ENCODE measurements around the gene AKAP6.

Gene AKAP6

DNA sequence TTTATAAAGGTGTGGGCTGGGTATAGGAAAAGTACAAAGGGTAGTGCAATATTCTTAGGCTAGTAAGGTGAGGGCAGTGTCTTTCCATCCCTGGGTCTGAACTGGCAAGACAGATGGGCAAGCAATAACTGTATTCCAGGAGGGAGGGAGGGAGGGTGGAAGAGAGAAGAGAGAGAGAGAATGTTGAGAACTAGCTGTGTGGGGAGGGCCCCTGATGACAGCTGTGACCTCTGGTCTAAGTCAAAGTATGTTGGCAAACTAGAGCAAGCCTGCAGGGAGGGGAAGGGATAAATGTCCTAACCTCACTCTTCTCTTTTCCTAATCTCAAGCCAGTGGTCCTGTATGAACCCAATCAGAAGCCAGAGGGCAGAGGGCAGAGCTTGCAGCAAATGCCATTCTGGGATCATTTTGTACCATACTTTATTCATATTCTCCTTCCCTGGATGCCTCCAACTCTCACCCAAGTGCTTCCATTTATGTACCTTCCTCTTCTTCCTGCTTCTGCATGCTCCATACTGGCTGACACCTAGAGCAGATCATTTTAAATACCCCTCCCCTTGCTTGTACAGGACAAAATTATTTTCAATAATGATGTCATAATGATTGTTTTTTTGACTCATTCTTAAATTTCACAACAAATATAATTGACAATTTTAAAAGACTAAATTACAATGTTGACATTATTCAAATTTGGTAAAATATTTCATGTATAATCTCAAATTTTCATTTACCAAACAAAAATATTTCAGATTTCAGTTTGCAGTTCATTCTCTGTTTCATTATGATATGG is 75.9 kb downstream of the AKAP6 start:
- no peaks in the 10 kb centered on the region for H3K36me3 Mint-ChIP-seq (ENCODE audit: insufficient read depth)
- ATAC-seq (replicated peaks; ENCODE audit: extremely low read depth, poor library complexity, severe bottlenecking) = no peak
- H3K4me3 Mint-ChIP-seq = no peak overlapping the region
- H3K4me1 Mint-ChIP-seq = no peaks in the 10 kb centered on the region
- no peak for DNase-seq (ENCODE audit: low spot score in 2 of 2)
- H3K9me3 Mint-ChIP-seq = peaks cover 8% of the 10 kb centered on the region
- no peak overlapping the region for H3K27ac Mint-ChIP-seq (ENCODE audit: low read depth)
- H3K27me3 Mint-ChIP-seq = no peaks in the 10 kb centered on the region

DNA sequence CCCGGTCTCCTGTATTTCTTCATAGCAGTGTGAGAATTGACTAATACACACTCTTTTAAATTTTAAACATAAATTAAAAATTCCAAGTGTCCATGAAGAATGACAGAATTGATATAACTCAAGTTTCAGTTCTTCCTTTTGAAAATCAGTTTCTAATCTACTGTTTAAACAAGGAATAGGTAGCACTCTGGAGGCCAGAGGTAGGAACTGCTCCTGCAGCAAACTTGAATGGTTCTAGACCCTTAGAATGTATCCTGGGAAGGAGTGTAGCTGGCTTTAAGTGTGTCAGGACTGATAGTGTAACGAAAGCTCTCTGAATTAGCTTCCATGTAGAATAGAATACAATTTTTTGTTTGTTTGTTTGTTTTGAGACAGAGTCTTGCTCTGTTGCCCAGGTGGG is 76.8 kb downstream of the AKAP6 start:
- no peaks in the 10 kb centered on the region for H3K4me1 Mint-ChIP-seq
- H3K36me3 Mint-ChIP-seq (ENCODE audit: insufficient read depth) = no peaks in the 10 kb centered on the region
- H3K27me3 Mint-ChIP-seq = no peaks in the 10 kb centered on the region
- H3K9me3 Mint-ChIP-seq = peaks cover 8% of the 10 kb centered on the region
- no peak overlapping the region for H3K4me3 Mint-ChIP-seq
- DNase-seq (ENCODE audit: low spot score in 2 of 2) (no peak), ATAC-seq (replicated peaks; ENCODE audit: extremely low read depth, poor library complexity, severe bottlenecking) (no peak)
- no peak overlapping the region for H3K27ac Mint-ChIP-seq (ENCODE audit: low read depth)

DNA sequence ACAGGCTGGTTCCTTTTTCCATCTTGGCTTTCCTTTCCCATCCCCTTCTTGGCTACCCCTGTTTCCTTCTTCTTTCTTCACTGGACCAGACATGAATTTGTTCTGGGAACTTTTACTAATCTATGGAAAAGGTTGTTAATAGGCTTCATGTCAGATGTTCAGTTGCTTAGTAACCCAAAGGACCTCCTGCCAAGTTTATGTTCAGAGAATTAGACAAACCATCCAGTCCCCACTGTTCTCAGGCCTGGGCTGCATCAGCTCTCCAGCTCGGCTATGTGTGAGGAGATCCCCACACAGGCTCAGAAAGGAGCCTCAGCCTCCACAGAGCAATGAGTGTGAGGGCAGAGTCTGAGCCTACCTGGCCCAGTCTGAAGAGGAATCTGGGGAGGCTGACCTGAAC is 78.0 kb downstream of the AKAP6 start:
- H3K4me1 Mint-ChIP-seq = no peaks in the 10 kb centered on the region
- no peaks in the 10 kb centered on the region for H3K36me3 Mint-ChIP-seq (ENCODE audit: insufficient read depth)
- ATAC-seq (replicated peaks; ENCODE audit: extremely low read depth, poor library complexity, severe bottlenecking) = no peak
- DNase-seq (ENCODE audit: low spot score in 2 of 2) = no peak
- H3K27ac Mint-ChIP-seq (ENCODE audit: low read depth) = no peak overlapping the region
- H3K27me3 Mint-ChIP-seq = no peaks in the 10 kb centered on the region
- H3K9me3 Mint-ChIP-seq = peaks cover 8% of the 10 kb centered on the region
- no peak overlapping the region for H3K4me3 Mint-ChIP-seq

DNA sequence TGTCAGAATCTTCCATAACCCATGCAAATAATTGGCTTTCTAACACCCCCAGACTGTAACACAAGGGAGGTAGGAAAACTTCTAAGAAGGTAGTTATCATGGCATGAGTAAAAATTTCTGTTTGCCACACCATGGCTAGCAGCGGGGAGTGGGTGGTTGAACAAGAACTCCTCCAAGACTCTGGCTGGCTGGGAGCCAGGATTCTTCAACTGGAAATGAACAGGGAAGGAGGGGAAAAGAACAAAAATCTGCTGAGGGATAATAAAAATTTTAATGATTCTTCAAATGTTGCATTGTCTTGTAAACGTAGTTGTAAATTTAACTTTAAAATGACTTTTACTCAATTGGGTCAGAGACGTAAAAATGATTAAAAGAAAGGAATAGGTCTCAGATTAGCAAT is 78.9 kb downstream of the AKAP6 start:
- Mint-ChIP-seq H3K27ac (ENCODE audit: low read depth) (no peak overlapping the region), H3K27me3 (no peaks in the 10 kb centered on the region), H3K36me3 (ENCODE audit: insufficient read depth) (no peaks in the 10 kb centered on the region), H3K9me3 (peaks cover 8% of the 10 kb centered on the region), H3K4me1 (no peaks in the 10 kb centered on the region), H3K4me3 (no peak overlapping the region)
- ATAC-seq (replicated peaks; ENCODE audit: extremely low read depth, poor library complexity, severe bottlenecking) = no peak
- no peak for DNase-seq (ENCODE audit: low spot score in 2 of 2)

DNA sequence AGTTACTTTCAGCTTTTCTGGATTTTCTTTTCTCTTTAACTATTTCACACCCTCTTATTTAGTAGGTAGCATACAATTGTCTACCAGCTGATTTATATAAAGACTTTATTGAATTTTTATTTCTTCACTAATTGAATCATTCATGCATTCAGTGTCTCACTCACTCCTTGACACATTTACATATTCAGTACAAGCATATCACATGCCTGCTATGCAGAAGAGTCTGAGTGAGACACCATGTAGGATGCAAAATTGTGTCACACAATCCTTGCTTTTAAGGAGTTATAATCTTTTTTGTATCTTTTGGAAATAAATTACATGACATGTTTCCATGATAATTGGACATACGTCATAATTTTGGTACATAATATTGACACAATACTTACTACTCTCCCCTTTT is 83.0 kb downstream of the AKAP6 start:
- Mint-ChIP-seq H3K4me3 (no peak overlapping the region), H3K36me3 (ENCODE audit: insufficient read depth) (peaks cover 2% of the 10 kb centered on the region), H3K4me1 (no peaks in the 10 kb centered on the region), H3K27ac (ENCODE audit: low read depth) (no peak overlapping the region), H3K9me3 (peaks cover 7% of the 10 kb centered on the region), H3K27me3 (no peaks in the 10 kb centered on the region)
- DNase-seq (ENCODE audit: low spot score in 2 of 2) (no peak), ATAC-seq (replicated peaks; ENCODE audit: extremely low read depth, poor library complexity, severe bottlenecking) (no peak)

DNA sequence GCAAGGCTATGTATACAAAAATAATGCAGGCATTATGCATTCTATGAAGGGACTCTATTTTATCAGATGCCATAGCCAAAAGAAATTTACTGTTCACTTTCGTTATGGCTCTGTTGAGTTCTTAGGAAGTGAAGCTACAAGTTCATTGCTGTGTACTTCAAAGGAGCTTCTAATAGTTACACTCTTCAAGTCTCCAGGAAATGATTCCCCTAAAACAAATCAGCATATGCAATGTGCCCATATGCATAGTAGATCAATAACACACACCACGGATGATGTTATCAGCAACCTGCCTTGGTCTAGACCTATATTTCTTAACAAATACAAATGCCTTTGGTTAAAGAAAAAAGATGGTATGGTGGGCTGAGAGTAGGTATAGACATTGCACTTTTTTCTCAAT is 83.4 kb downstream of the AKAP6 start:
- H3K4me3 Mint-ChIP-seq = no peak overlapping the region
- H3K36me3 Mint-ChIP-seq (ENCODE audit: insufficient read depth) = peaks cover 2% of the 10 kb centered on the region
- H3K9me3 Mint-ChIP-seq = peaks cover 2% of the 10 kb centered on the region
- ATAC-seq (replicated peaks; ENCODE audit: extremely low read depth, poor library complexity, severe bottlenecking) (no peak), DNase-seq (ENCODE audit: low spot score in 2 of 2) (no peak)
- H3K4me1 Mint-ChIP-seq = no peaks in the 10 kb centered on the region
- no peaks in the 10 kb centered on the region for H3K27me3 Mint-ChIP-seq
- no peak overlapping the region for H3K27ac Mint-ChIP-seq (ENCODE audit: low read depth)

DNA sequence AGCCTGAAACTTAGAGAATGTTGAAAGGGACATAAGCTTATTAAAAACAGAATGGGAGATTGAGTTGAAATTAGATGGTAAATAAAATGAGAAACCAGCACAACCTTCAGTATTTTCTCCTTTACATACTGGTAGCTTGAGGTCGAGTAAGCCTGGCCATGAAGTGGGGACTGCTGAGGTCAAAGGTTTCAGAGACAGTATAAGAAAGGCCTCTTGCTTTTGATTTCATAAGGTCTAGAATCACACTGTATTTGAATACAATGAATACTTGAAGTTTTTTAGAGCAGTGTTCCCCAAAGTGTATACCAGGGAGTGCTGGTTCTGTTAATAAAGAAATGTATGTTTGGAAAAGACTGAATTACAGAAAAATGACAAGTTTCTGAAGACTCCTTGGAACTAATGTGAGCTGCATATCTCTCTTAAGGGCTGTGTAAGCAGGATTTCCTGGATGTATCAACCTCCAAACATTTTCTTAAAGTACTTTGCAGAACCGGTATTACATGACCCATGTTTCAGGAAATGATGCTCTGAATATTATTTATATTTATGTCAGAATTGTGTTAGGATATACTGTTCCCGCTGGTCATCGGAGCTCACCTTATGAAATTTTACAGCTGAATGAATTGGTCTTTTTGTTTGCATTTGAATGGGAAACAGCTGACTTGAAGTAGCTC is 85.0 kb downstream of the AKAP6 start:
- H3K4me3 Mint-ChIP-seq = no peak overlapping the region
- no peaks in the 10 kb centered on the region for H3K4me1 Mint-ChIP-seq
- H3K36me3 Mint-ChIP-seq (ENCODE audit: insufficient read depth) = peaks cover 2% of the 10 kb centered on the region
- H3K9me3 Mint-ChIP-seq = no peaks in the 10 kb centered on the region
- DNase-seq (ENCODE audit: low spot score in 2 of 2) (no peak), ATAC-seq (replicated peaks; ENCODE audit: extremely low read depth, poor library complexity, severe bottlenecking) (no peak)
- no peaks in the 10 kb centered on the region for H3K27me3 Mint-ChIP-seq
- no peak overlapping the region for H3K27ac Mint-ChIP-seq (ENCODE audit: low read depth)

DNA sequence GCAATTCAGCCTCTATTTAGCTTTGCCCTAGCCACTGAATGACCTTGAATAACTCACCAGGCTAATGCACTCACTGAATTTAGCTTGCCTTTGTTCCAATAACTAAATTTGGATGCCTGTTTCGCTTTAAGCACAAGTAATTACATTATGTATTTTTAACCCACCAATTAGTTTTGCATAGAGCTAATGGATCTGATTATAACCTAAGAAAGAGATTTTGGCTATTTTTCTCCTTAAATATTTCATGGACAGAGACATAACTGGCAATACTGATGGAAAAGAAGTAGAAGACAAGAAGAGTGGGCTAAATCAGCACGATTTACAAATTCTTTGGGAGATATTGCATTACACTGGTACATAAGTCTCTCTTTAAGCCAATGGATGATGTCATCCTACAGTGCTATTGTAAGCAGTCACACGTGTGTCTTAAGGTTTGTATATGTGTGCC is 85.7 kb downstream of the AKAP6 start:
- DNase-seq (ENCODE audit: low spot score in 2 of 2) (no peak), ATAC-seq (replicated peaks; ENCODE audit: extremely low read depth, poor library complexity, severe bottlenecking) (no peak)
- H3K9me3 Mint-ChIP-seq = no peaks in the 10 kb centered on the region
- no peaks in the 10 kb centered on the region for H3K27me3 Mint-ChIP-seq
- peaks cover 2% of the 10 kb centered on the region for H3K36me3 Mint-ChIP-seq (ENCODE audit: insufficient read depth)
- H3K27ac Mint-ChIP-seq (ENCODE audit: low read depth) = no peak overlapping the region
- H3K4me3 Mint-ChIP-seq = no peak overlapping the region
- no peaks in the 10 kb centered on the region for H3K4me1 Mint-ChIP-seq

DNA sequence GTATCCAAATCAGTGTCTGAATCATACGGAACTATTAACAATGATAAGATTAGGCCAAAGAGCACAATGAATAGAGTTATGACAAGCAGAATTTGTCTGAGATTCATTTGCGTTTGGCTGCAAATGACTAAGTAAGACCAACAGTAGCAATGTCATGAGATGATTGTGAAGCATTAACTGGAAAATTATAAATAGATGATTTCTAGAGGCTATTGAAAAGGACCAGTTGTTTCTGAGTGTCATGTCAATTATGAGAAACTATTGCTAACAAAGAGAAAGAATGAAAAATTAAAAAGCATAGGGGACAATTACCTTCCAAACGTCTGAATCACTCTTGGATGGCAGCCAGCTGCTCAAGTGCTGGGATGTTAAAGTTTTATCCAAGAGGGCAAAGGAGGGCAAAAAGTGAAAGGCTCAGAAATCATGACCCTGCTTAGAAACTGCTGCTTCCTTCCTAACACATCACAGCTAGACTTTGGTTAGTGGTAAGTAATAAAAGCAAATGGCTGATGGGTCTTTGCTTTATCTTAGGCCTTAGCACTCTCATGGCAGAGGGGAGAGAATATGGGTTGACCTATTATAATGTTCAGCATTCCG is 89.0 kb downstream of the AKAP6 start:
- no peak overlapping the region for H3K27ac Mint-ChIP-seq (ENCODE audit: low read depth)
- no peak for ATAC-seq (replicated peaks; ENCODE audit: extremely low read depth, poor library complexity, severe bottlenecking)
- H3K27me3 Mint-ChIP-seq = no peaks in the 10 kb centered on the region
- no peaks in the 10 kb centered on the region for H3K9me3 Mint-ChIP-seq
- no peak overlapping the region for H3K4me3 Mint-ChIP-seq
- no peak for DNase-seq (ENCODE audit: low spot score in 2 of 2)
- H3K4me1 Mint-ChIP-seq = no peaks in the 10 kb centered on the region
- peaks cover 2% of the 10 kb centered on the region for H3K36me3 Mint-ChIP-seq (ENCODE audit: insufficient read depth)

DNA sequence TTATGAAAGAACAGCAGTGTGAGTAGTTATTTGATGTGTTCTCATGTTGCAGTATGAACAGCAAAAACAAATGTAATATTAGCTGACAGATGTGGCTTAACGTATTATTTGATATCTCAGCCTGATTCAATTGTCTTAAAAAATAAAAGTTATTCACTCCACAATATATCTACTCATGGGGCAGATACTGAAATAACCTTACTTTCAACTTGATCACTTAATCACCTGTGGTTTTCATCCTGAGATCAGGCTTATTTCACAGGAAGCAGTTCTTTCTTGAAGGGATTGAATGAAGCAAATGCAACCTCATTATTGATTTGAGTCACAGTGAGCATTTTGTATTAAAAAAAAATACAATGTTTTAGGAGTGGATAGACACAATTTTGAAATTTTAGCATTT is 90.3 kb downstream of the AKAP6 start:
- H3K36me3 Mint-ChIP-seq (ENCODE audit: insufficient read depth) = peaks cover 2% of the 10 kb centered on the region
- ATAC-seq (replicated peaks; ENCODE audit: extremely low read depth, poor library complexity, severe bottlenecking) = no peak

DNA sequence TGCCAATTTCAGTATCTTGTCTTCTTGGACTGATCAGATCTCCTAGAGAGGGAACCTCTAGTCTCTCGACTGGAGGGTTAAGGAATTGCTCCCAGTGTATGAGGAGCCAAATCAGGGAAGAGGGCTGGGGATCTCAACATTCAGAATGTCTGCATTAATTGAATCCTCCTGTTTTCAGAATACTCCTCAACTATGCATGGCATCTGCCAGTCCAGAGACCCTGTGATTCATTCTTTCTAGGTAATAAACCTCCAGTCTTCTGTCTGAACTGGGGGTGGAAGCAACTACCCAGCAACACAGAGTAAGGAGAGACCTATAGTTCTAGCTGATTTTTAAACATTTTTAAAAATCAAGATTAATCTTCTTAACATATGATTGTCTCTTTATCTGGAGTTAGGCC is 92.7 kb downstream of the AKAP6 start:
- ATAC-seq (replicated peaks; ENCODE audit: extremely low read depth, poor library complexity, severe bottlenecking) (no peak), DNase-seq (ENCODE audit: low spot score in 2 of 2) (no peak)

More for the DNA sequence above, 90.3 kb downstream of the AKAP6 start:
- Mint-ChIP-seq H3K27me3 (no peaks in the 10 kb centered on the region), H3K9me3 (no peaks in the 10 kb centered on the region), H3K27ac (ENCODE audit: low read depth) (no peak overlapping the region), H3K4me3 (no peak overlapping the region), H3K4me1 (no peaks in the 10 kb centered on the region)
- no peak for DNase-seq (ENCODE audit: low spot score in 2 of 2)

DNA sequence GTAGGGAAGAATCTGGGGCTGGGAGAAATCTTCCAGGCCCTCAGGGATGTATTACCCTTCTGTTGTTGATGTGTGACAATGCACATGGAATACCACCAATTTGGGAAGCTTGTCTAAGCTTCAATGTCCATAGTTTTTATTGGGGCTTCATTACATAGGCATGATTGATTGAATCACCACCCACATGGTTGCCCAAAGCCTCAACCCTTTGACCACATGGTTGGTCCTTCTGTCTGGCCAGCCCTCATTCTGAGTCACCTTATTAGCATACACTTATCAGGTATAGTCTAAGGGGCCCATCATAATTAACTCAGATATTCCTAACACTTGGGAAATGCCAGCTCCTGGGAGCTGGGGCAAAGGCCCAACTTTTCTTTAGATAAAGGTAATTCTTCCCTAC is 93.3 kb downstream of the AKAP6 start:
- H3K4me3 Mint-ChIP-seq = no peak overlapping the region
- ATAC-seq (replicated peaks; ENCODE audit: extremely low read depth, poor library complexity, severe bottlenecking) (no peak), DNase-seq (ENCODE audit: low spot score in 2 of 2) (no peak)
- no peaks in the 10 kb centered on the region for H3K4me1 Mint-ChIP-seq
- no peaks in the 10 kb centered on the region for H3K36me3 Mint-ChIP-seq (ENCODE audit: insufficient read depth)
- no peak overlapping the region for H3K27ac Mint-ChIP-seq (ENCODE audit: low read depth)
- no peaks in the 10 kb centered on the region for H3K9me3 Mint-ChIP-seq
- no peaks in the 10 kb centered on the region for H3K27me3 Mint-ChIP-seq

More for the DNA sequence above, 92.7 kb downstream of the AKAP6 start:
- Mint-ChIP-seq H3K9me3 (no peaks in the 10 kb centered on the region), H3K27ac (ENCODE audit: low read depth) (no peak overlapping the region), H3K27me3 (no peaks in the 10 kb centered on the region), H3K4me3 (no peak overlapping the region), H3K36me3 (ENCODE audit: insufficient read depth) (no peaks in the 10 kb centered on the region), H3K4me1 (no peaks in the 10 kb centered on the region)

DNA sequence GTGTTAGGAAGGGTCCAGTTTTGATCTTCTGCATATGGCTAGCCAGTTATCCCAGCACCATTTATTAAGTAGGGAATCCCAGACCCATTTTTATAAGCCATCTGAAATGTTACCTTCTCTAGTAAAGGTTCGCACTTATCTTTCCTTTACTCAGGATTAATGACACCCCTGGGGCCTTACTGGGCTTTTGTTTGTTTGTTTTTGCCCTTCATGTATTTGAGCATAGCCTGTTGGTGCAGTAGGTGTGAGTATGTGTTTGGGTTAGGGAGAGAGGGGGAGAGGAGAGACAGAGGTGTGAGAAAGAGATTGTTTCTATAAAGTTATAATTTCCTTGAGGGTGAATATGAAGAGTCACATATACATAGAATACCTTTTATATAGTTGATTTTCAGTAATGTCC is 96.9 kb downstream of the AKAP6 start:
- no peak for DNase-seq (ENCODE audit: low spot score in 2 of 2)
- H3K9me3 Mint-ChIP-seq = no peaks in the 10 kb centered on the region
- no peak for ATAC-seq (replicated peaks; ENCODE audit: extremely low read depth, poor library complexity, severe bottlenecking)
- H3K4me1 Mint-ChIP-seq = no peaks in the 10 kb centered on the region
- H3K4me3 Mint-ChIP-seq = no peak overlapping the region
- H3K36me3 Mint-ChIP-seq (ENCODE audit: insufficient read depth) = peaks cover 3% of the 10 kb centered on the region
- H3K27me3 Mint-ChIP-seq = no peaks in the 10 kb centered on the region
- no peak overlapping the region for H3K27ac Mint-ChIP-seq (ENCODE audit: low read depth)
